CD4-positive, alpha-beta T cell treated with Interferon alpha-2 for 1 hour (primary cell): ENCODE results near the gene DLX6.

ENCODE experiments used
- DNase-seq, 2 donors: peaks; one replicate each; pipeline ENCODE4 v3.0.0-alpha.2; 2020 to 2022

Gene DLX6

DNA sequence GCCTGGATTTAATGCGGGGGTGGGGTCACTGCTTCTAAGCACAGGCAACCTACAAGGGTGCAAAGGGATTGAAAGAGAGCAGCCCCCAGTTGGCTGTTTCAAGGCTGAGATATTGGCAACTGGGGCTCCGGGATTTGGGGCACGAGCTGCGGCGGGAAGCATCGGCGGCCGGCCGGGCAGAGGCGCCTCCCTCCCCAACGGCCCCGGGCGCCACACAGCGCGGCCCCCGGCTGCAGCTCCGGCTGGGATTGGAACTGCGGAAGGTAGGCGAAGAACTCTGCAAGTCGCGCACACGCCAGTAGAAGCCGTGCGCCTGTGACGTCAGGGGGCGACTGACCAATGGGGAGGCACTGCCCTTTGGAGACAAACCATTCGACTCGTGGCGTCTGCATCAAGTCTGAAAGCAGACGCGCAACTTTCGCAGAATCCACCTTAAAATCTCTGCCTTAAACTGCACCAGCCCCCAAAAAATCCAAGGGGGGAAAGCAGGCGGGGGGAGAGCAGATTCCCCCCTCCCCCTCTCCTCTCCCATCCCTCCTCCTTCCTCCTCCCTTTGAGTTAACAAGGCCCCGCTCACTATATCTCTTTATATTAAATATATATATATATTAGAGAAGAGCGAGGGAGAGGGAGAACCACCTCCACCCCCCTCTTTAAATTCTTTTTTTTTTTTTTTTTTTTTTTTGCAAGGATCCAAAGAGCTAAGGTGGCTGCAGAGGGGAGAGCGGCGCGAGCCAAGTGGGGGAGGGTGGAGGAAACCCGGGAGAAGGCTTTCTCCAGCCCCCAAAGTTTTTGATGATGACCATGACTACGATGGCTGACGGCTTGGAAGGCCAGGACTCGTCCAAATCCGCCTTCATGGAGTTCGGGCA, at the start of gene DLX6:
DLX6 (plus strand) TSS at position 371 of the 872 bp plus-strand sequence; CDS start at position 796, 425 bp downstream.
- peak in 1 of 2 donors; percentile 43 for DNase-seq

DNA sequence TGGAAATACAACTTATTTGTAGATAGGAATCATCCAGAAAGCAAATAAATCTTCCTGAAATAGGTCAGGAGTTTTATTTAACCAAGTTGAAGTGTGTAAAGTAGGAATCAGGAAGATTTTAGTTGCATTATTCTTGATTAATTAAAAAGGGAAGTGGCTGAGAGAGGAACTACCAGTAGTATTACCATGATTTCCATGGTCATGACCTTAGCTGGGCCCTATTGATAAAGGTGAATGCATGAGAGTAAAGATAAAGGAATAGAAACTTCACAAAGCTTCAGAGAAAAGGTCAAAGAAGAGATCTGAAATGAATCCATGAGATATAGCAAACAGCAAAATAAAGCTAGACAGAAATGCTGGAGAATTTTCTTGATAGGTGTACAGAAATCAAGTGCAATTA, 46.2 kb upstream of the DLX6 start:
- no peak for DNase-seq

DNA sequence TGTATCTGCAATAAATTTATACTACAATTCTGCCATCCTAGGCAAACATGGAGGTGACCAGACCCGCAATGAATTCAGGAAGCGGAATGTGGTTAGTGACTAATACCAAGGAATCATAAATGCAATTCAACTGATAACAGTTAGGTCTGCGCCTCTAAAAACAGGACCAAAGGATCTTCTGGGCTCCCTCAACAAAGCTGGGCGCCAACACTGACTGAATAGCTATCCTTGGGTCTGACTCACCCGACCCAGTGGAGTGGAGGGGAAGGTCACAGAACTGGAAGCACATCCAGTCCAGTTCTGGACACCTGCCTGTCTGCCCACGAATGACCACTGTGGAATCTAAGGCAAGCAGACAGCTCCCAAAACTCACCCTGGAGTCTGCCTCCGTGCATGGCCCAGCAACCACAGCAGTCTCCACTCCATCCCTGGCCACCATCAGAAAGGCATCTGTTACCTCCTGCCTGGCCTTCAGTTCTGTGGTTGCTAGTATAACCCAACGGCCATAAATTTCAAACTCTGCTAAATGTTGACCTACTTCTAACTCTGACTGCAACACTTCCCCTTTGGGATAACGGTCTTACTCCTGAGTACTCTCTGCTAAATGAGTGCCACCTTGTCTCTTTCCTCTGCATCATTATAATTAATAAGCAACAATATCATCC, 43.0 kb upstream of the DLX6 start:
- no peak for DNase-seq

DNA sequence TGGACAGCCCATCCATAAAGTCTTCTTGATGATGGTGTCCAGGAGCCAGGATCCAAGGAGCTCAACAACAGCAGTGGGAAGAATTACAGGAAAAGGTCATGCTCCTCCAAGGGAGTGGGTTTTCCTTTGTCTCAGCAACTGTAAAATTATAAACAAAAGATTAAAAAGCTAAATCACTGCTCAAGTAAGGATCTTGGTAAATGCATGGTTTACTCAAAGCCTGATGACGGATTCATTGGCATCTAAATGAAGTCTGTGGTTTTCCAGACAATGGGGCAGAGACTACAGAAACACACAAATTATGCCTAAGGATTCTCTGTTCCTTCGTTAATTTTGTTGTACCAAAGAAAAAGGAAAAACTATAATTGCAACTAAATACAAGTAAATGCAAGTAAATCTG, 36.4 kb upstream of the DLX6 start:
- DNase-seq, result no peak

DNA sequence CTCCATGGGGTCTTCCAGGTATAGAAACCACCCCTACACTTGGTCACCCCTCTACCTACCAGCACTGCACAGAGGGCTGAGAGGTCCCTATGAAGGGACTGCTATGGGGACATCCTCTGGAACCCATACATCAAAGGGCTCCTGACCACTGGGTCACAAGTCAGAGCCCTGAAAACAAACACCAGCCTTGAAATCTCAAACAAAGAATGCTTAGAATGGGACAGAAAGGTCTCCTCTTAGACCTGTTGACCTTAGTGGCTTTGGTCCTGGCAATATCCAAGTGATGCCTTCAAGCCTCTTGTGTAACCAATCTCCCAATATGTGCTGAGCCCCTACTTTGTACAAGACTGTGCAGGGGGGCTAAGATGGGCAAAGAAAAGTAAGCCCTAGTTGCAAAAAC, 34.6 kb upstream of the DLX6 start:
- no peak for DNase-seq

DNA sequence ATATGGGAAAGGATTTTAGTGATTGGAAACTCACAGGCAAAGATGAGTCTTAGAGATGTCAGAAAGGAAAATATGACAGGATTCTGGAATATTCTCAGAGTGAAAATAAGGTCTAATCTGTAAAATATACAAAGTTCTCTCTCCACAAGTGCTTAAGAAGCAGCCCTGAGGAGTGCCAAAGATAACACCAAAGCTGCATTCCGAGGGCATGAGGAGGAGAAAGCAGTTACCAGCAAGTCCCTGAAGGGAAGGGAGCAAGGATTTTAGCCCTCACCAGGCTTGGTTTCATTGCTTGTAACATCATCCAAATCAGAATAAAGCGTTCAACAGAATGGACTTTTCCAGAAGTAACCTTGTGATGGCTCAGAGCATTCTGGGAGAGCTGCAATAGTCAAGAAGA, 31.4 kb upstream of the DLX6 start:
- DNase-seq, result no peak

DNA sequence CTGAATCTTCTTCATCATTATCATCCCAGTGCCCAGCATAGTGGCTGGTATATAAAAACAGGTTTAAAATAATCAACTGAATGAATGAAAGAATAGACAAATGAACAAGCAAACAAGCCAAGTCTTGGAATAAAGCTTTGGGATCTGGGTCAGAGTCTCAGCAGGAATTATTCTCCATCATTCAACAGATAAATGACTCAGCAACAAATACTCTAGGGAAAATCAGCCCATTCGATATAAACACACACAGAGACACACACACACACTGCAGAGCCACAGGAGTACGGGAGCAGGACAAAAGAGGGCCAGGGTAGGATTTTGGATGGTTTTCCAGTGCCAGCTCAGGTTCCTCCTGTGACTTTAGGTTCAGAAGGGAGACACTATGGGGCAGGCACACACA, 29.2 kb upstream of the DLX6 start:
- no peak for DNase-seq

DNA sequence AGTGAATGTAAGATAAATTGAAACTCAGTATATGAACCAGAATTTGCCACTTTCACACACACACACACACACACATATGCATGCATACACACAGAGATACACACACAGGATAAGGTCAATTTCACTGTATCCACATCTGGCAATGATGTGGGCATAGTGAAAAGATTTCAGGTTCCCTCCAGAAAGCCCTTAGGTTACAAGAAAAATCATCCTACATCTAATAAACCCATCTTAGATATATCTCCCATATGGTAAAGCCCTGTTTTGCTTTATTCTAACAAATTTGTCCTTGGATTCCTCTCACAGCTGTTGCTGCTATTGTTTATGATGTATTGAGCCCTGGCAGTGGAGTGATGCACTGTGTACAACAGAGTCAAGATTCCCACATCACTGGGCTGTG, 27.9 kb upstream of the DLX6 start:
- DNase-seq, result no peak

DNA sequence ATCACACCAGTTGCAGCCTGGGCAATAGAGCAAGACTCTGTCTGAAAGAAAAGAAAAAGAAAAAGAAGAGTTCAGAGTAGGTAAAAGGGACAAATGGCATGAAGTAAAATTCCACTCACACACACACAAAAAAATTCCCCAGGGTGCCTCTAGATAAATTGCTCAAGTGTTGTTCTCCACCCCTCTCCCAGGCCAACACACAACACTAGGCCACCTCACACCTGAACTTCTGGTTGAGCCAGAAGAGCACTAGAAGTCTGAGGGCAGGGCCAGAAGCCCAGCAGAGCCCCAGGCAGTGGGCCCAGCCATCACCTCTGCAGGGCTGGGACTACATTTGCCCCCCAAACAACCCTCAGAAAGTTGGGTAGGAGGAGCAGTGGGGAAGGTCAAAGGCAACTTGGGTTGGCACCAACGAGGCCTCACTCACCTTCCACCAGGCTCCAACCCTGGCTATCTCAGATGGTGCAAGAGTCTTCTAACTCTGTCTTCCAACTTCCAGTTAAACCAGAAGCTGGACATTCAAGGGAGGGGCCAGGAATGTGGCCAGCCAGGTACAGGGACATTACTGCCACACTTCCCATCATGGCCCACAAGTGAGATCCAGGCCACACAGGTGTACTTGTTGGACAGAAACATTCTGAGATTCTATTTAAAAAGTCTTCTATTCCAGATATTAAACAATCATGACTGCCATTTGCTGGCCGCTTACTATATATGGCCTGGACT, 25.6 kb upstream of the DLX6 start:
- DNase-seq, result no peak

DNA sequence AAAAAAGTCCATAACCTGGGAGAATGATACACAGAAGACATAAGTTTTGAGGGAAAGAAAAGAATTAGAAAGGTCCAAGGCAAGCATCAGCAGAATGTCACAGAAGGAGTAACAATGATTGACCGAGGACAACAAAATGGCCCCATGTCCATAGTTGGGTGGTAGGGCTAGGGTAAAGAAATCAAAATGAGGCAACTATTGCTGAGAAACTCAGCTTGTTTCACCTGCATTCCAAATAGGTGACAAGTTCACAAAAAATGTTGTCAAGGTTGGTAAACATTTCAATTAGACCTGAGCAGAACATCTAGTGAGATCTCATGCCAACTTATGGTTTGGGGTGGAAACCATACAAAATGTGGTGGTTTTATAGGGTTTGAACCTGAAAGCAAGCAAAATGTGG, 22.8 kb upstream of the DLX6 start:
- DNase-seq, result no peak

DNA sequence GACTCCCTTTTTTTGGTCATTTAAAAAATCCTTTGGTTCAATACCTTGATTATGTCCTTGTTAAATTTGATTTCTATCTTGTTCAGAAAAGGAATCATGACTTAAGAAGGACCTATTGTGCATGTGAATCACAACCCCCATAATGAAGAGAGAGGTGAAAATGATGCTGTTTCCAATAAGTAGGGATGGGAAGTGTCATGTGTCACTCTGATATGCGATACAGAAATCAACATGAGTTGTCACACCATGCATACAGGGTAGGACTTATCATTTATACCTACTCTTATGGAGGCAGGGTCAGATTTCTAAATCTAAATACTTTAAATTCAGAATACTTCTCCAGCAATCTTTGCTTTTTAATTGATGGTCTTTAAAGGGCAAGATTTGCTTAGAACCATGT, 19.4 kb upstream of the DLX6 start:
- no peak for DNase-seq

DNA sequence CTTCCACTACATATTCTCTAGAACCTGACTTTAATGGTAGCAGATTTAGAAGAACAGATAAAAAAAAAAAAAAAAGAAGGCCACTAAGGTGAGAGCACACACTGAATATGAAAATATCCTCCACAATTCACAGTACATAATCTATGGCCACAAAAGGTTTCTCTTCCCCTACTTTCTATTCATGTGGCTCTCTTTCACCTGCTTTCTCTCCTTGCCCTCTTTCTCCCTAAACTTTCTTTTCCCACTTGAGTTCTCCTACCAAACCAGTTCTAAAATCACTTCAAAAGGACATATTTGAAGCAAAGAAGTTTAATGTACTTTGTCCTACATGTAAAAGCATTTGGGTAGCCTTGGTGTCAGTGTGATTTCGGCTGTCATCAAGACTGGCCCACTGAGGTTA, 18.5 kb upstream of the DLX6 start:
- DNase-seq, result no peak

DNA sequence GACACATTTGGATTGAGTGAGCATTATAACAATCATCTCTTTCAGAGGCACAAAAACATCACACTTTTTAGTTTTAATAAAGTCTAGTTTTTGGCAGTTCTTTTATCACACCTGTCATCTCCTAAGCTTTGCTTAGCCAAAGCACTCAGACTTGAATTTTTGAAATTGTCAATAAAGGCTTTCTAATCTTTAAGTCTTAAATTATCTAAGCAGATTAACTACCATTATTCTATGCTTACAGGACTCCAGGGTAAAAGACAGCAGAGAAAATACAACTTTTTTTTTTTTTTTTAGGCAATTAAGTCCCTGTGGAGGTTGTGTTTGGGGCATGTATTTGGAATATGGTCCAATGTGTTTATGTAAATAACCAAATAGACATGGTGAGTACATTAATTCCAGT, 17.6 kb upstream of the DLX6 start:
- DNase-seq, result no peak

DNA sequence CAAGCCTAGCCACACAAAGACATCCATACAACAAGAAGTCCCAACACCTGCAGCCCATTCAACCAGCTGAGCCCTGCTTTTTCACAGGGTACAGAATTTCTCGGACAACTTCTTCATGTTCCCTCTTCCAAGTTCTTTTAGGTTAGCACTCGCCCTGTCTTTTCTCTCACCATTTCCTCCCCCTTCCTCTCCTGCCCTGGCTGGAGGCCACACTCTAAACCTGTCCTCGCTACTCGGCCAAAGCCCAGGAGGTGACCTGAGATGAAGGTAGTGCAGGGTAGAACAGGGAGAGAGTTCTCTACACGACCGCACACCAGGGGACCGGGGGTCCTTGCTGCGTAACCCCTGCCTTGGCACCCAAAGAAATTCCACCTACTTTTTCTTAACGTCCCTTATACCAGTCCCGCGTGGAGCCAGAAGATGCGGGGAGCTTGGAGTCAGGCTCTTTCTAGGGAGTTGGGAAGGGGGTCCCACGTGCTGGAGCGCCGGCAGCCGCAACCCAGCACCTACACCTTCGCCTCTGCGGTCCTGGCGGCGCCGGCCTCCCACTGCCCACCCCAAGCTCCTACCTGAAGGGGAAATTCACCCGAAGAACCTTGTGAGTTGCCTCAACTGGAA, 16.0 kb upstream of the DLX6 start:
- no peak for DNase-seq

DNA sequence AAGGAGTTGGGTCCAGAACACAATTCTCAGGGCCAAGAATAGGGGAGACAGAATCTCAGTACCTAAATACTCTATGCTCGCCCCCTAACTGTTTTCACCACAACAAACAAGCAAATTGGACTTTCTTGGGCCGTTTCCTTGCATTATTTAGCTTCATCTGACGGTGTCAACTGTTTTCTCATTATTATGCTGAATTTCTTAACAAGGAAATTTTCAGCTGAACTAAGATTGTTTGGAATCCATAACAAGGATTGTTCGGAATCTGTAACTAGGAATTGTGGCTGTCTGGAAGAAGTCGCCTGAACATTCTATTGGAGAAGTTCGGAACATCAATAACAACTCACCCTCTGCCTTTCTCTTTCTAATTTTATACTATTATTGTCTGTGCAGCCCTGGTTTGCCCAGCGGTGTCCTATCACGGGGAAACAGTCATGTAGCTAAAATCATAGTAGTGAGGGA, 15.5 kb upstream of the DLX6 start:
- no peak for DNase-seq

DNA sequence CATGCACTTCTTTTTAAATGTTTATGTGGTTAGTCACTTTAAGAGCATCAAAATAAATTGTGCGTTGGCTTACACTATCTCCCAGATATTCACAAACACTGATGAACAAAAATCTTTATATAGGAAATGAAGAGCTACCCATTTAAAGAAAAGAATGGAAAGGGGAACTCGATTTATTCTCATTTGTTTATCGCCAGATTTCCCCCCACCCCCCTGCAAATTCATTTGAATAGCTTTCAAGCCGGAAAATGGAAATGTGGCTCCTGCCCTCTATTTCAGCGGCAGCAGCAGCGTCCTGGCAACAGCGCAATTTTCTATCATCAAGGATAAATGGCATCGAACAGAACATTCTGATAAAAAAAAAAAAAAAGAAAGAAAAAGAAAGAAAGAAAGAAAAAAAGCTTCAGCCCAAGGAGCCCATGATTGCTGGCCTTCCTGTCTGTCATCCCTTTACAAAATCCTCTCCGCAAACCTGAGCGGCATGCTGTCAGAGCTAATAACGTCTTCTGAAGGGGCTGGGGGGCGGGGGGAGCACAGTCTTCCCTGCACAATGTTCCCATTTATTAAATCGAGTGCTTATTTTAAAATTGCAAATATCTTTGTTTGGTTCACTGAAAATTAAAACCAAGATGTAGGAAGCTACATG, 13.7 kb upstream of the DLX6 start:
- DNase-seq, result no peak

DNA sequence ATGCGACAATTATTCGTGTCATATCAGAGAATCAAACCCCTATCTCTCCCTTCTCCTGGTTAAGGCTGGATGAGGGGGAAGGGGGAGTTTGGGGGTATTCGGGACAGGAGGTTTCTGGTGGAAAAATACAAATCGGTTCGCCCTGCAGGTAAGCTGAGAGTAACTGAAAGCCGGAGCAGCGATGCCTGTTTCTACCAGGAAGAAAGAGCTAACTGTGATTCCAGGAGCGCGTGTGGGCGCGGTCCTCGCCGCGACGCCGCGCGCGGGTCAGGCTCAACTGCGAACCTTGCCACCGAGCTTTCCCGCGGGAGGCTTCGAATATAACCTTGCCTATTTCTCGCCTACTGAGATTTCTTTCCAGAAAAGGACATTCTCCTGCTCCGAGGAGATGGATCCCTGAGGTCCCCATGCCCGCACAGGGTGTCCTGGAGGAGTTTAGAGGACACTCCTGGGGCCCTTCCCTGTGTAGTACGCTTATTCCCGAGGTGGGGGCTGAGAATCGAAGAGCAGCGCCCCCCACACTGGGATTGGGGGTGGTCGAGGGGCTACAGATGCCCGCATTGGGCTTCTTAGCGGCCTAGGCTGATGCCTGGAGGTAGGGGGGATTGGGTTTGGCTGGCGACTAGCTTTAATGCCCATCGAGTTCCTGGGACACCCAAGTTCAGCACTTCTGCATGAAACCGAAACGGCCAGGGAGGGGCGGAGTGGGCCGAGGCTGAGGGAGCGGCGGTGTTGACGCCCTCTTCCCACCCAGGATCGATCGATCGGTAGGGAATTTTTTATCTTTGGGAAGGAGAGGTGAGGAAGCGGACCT, 13.0 kb upstream of the DLX6 start:
- DNase-seq, result no peak

DNA sequence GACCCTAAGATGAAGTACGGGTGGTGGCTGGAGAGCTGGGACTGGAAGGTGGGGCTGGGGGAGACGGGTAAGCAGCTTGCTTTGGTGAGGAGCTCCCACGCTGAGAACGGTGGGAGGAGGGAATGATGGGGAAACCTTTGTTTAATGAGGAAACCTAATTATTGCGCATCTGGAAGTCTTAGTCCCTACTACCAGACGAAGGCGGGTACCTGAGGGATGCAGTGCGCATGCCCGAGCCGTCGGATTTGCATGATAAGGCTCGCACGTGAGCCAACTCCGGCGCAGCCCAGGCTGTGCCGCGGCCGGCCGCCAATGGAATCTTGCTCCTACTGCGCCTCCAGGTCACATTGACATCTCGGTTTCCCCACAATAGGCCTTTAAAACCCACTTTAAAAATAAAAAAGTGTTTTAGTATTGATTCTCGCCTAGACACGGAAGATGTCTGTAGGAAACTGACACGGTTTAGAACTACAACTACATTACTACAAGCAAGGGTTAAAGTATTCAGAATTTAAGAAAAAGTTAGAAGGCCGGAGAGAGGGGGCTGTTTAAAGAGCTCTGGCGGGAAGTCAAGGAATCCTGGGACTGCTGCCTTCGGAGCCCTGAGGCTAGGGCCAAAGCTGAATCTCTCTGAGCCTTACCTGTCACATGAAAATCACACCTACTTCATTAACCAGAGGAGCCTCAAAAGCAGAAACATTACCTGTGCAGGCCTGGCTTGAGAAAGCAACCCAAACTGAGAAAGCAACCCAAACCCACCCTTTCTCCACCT, 12.1 kb upstream of the DLX6 start:
- DNase-seq, result no peak

DNA sequence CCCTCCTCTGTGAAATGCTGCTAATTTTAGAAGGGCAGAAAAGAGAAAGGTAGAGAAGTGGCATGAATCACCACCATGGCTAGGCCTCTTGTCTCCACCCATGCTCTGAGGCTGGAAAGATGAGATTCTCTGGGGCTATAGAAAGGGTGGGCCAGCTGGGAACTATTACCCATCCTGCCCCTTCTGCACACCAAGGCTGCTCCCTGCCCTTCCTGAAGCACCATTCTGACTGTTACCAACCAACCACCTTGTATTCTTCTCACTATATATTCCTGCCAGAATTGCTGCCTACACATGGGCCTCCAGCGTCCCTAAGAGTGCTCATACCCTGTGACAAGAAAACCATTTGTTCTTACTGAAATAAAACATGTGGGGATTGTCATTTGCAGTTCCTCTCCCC, 11.4 kb upstream of the DLX6 start:
- no peak for DNase-seq

DNA sequence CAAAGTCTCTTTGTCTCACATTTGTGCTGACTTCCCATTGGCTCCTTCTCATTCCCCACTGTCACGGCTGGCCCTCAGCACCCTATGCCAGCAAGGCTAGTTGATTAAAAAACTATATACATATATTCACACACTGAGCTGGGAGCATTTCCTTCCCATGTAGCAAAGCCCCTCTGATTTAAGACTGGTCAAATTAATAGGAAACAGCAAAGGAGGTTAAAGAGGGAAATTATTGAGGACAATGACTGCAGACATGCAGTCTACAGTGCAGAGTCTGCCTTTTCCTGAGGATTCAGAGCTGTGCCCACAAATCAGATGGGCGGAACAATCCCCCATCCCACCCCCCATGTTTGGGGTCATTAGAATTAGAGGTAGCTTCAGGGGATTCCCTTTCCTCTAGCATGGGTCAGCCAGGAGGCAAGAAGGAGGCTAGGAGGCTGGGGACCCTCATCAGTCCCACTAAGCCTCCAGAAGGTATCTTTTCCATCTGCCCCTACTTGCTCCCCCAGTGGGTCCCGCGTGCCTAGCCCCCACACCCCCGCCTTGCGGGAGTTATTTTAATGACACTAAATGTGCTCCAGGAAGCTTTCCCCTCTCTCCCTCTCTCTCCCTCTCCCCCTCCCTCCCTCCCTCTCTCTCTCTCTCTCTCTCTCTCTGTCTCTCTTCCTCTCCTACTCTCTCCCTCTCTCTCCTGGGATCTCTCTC, 9.8 kb upstream of the DLX6 start:
- no peak for DNase-seq
